Cardiac septum (tissue), 1 donor: ENCODE results near the gene HACD2. TPM values are rescaled to one million over a fixed set of nuclear protein-coding genes. Genes with fewer than 3 reads are reported as not detected.
"Not testable (repeated sequence)": the region's sequence is repeated elsewhere in the genome, so short reads cannot be mapped to it uniquely, and the experiment has no call there.

Experiments used
- DNase-seq: peaks from one replicate; pipeline ENCODE4 v3.0.0-alpha.2; 2020; ENCODE audit warnings: low spot score
- intact Hi-C: fragments of 100-400 bp; cut with DNase I; formaldehyde crosslinking; loops from one replicate; pipeline ENCODE4 v1.14.0; 2022
- total RNA-seq: library from RNA; stranded (reverse); fragmentation: NEBNext Ultra II Directional; extraction: Animal tissue kit (Norgen Biotek cat#: 25700); gene quantifications from one replicate; pipeline ENCODE4 v1.2.1, GENCODE V29; 2021
- donor health status: DM: no; HTN: no; CAD: no.

HACD2 gene
- total RNA-seq, 1 donor from 2014 or later, result 12.3 TPM

DNA sequence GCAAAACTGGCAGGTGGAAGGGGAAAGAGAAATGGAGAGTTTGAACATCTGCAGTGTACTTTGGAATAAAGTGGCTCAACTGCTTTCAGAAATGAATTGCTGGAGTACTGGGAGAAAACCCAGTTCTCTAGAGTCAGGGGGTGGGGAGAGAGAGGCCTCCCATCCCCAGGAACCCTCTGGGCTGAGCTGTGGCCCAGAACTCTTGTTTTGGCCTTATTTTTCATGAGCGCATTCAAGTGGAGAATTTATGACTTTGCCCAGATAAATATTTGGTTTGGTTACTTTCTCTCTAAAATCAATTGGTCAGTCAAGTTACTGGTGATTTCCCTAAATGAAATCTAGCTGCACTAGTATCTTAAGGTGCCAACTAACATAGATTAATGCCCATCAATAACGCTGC, 28.7 kb upstream of the HACD2 start:
- DNase-seq, result no peak
- intact Hi-C loops, result no loop called here

DNA sequence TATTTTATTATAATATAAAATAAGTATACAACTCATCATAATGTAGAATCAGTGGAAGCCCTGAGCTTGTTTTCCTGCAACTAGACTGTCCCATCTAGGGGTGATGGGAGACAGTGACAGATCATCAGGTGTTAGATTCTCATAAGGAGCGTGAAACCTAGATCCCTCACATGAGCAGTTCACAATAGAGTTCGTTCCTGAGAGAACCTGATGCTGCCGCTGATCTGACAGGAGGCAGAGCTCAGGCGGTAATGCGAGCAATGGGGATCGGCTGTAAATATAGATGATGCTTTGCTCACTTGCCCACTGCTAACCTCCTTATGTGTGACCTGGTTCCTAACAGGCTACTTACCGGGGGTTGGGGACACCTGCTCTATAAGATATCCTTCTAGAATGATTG, 26.8 kb upstream of the HACD2 start:
- DNase-seq, intact Hi-C loops: not testable (repeated sequence)

- intact Hi-C loops, result no loop called here
- DNase-seq, result no peak
Observed at GRCh38 chr3:123611082-123611481, 26.2 kb upstream of the HACD2 start.

DNA sequence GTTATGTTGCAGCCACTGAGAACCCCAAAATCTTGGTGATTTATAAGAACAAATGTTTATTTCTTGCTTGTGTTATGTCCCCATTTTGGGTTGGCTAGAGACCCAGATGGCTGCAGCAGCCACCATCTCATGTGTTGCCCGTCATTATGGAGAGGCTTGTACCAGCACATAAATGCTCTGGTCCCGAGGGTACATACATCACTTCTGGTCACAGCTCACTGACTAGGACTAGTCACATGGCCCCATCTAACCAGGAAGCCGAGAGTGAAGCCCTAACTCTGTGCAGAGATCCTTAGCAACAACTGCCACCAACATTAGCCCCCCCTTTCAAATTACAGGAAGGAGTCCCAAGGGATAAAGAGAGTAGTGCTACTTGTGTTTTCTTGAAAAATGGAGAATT, 25.5 kb upstream of the HACD2 start:
- intact Hi-C loops, result no loop called here
- no peak for DNase-seq

GRCh38 chr3:123609063-123609462, 24.2 kb upstream of the HACD2 start:
- intact Hi-C loops, result no loop called here
- no peak for DNase-seq

DNA sequence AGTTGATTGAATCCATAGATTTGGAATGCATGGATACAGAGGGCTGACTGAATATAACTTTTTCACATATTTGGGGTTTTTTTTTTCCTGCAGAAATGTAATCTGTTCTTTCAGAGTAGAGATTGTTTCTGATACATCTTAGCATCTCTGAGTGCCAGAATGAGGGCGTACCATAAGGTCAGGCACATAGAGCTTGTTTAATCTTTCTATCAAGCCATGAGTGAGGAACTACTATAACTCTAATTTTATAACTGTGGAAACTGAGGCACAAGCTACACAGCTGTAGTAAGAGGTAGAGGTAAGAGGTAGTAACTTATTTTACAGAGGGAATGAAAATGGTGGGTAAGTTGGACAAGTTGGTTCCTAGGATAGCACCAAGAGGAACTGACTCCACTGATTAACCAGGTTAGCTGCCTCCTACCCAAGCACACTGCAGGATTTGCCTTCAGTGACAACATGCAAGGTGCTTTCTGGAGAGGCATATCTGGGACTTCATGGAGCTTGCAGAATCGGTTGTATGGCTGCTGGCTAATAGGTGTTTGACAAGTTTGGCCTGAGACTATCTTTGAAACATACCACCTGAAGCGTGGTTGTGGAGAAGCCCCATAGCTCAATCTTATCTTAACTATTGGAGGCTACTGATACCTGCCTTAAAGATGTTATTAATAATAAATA, 23.5 kb upstream of the HACD2 start:
- no peak for DNase-seq
- intact Hi-C loops, result no loop called here

- DNase-seq, result no peak
- intact Hi-C loops, result no loop called here
Observed at GRCh38 chr3:123606527-123606926, 21.7 kb upstream of the HACD2 start.

GRCh38 chr3:123605789-123606234, 21.0 kb upstream of the HACD2 start:
- no peak for DNase-seq
- intact Hi-C loops, result no loop called here

DNA sequence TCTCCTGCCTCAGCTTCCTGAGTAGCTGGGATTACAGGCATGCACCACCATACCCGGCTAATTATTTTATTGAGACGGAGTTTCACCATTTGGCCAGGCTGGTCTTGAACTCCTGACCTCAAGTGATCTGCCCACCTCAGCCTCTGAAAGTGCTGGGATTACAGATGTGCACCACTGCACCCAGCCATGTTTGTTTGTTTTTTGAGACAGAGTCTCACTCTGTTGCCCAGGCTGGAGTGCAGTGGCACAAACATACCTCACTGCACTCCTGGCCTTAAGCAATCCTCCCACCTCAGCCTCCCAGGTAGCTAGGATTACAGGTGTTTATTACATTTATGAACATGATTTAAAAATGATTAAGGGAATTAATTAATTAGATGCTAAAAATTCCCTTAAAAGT, 18.3 kb upstream of the HACD2 start:
- intact Hi-C loops, DNase-seq: not testable (repeated sequence)

DNA sequence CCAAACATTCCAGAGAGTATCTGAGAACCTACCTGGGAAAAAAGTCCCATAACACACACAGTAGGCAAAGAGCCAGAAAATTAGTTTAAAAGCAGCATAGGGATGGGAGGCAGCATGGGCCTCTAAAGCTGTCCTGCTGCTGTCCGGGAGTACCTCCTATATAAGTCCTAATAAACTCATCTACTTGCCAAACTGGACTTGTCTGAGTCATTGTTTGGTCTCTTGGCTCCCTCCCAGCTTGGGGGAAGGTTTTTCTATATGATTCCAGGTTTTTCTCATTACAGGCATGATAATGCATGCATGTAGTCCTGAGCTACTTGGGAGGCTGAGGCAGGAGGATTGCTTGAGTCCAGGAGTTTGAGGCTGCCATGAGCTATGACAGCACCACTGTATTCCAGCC, 17.5 kb upstream of the HACD2 start:
- DNase-seq, result no peak
- intact Hi-C loops, result no loop called here

- DNase-seq, intact Hi-C loops: not testable (repeated sequence)
Observed at GRCh38 chr3:123600863-123601262, 16.0 kb upstream of the HACD2 start.

GRCh38 chr3:123597561-123597960, 12.7 kb upstream of the HACD2 start:
- no peak for DNase-seq
- intact Hi-C loops, result no loop called here

DNA sequence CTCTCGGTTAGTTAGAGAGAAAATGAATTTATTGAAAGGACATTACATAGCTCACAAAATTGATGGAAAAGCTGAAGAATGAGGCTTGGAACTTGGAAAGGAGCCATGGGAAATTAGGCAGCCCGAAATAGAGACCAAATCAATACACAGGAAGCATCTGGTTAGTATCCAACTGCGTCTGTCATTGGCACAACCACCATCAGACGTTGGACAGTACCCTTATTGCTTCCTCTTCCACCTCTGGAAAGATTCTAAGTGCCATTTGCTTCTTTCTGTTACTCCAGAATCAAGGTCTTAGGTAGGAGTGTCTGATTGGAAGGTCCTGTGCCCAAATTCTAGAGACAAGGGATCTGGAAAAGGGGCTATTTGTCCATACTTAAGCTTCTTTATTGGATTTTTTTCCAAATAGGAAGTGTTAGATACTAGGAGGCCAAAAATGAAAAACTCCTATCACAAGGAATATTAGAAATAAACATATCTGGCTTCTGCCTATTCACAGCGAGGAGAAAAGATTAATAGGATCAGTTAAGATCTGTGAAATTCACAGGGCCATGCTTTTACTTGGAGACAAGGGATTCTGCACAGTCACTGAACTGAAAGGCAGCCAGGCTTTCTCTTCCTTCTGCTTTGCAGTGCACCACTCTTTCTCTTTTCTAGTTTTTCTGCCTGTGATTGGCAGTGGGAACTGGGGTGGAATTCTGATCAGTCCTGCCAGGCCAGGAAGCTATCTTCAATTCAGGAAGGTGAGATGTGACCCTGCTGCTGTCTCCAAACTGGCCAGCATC, 10.7 kb upstream of the HACD2 start:
- no peak for DNase-seq
- intact Hi-C loops, result no loop called here

DNA sequence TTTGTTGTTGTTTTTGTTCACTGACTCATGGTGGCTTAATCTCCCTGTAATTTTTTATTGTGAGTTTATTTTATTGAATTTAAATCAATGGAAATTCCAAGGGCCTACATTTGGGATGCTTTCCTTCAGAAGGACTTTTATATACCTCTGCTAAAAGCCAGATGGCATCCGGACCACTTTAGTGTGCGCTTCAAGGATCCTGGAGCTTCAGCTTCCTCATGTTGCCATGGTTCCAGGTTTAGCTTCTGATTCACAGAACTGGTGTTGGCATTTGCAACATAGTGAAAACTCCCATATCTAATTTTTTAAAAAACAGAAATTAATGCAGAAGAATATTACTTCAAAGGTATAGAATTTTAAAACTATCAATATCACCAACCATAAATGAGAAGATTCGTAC, 8.5 kb upstream of the HACD2 start:
- no peak for DNase-seq
- intact Hi-C loops, result no loop called here

GRCh38 chr3:123590685-123591450, 6.0 kb upstream of the HACD2 start:
- no peak for DNase-seq
- intact Hi-C loops, result no loop called here

DNA sequence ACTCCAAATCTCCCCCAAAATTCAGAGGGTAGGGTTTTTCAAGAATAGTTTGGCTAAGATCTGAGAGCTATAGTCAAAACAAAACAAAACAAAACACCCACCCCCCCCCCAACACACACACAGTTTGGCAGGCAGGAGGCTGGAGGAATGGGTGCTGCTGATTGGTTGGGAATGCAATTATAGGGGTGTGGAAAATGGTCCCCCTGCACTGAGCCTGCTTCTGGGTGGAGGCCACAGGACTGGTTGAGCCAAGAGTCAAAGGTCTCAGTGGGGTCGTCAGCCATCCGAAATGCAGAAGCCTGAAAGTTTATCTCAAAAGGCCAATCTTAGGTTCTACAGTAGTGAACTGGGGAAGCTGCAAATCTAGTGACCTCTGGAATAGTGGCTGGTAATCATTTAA, 2.5 kb upstream of the HACD2 start:
- DNase-seq, result no peak
- intact Hi-C loops, result no loop called here

- intact Hi-C loops, result no loop called here
Observed at GRCh38 chr3:123586968-123587367, 2.1 kb upstream of the HACD2 start.

DNA sequence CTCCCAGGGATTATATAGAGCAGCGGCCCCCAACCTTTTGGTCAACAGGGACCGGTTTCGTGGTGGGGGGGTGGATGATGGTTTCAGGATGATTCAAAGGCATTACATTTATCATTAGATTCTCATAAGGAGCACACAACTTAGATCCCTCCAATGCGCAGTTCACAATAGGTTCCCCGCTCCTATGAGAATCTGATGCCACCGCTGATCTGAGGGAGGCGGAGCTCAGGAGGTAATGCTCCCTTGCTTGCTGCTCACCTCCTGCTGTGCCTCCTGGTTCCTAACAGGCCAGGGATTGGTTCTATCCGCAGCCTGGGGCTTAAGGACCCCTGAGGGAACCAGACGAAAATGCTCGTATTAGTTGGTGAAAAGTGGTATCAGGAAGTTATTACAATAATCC, 1.3 kb upstream of the HACD2 start:
- no peak for DNase-seq
- intact Hi-C loops, result no loop called here

More at GRCh38 chr3:123586968-123587367, 2.1 kb upstream of the HACD2 start:
- no peak for DNase-seq

GRCh38 chr3:123584284-123584987, 417 bp downstream of the HACD2 start:
- intact Hi-C loops, result no loop called here
- peak; percentile 82 for DNase-seq

DNA sequence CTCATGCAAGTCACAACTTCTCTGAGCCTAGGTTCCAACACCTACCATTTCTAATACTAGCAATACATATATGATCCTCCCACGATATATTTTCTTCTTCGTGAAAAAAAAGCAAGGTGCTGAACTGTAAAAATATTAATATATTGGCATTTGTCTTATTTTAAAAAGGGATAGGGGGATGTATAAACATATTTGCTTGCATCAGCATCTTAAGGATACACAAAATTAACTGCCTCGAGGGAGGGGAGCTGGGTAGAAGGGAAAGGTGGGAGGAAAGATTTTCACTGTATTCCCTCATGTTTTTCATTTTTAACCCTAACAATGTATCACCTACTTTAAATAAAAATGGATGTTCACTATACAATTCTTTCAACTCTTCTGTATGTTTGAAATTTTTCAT, 1.3 kb downstream of the HACD2 start:
- intact Hi-C loops, result no loop called here
- DNase-seq, result no peak
